ENCODE measurements around the gene FKBP3.
"Not testable (repeated sequence)": the region's sequence is repeated elsewhere in the genome, so short reads cannot be mapped to it uniquely, and the experiment has no call there.

DNA sequence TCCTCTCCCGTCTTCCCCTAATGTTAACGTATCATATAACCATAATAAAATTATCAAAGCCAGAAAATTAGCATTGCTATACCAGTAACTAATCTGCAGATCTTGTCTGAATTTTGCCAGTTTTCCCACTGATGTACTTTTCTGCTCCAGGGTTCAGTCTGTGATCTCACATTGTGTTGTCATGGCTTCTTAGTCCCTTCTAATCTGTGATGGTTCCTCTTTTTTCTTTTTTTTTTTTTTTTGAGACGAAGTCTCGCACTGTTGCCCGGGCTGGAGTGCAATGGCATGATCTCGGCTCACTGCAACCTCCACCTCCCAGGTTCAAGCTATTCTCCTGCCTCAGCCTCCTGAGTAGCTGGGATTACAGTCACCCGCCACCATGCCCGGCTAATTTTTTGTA is 7.8 kb upstream of the FKBP3 start:
- TF ChIP-seq, protein P1, sequence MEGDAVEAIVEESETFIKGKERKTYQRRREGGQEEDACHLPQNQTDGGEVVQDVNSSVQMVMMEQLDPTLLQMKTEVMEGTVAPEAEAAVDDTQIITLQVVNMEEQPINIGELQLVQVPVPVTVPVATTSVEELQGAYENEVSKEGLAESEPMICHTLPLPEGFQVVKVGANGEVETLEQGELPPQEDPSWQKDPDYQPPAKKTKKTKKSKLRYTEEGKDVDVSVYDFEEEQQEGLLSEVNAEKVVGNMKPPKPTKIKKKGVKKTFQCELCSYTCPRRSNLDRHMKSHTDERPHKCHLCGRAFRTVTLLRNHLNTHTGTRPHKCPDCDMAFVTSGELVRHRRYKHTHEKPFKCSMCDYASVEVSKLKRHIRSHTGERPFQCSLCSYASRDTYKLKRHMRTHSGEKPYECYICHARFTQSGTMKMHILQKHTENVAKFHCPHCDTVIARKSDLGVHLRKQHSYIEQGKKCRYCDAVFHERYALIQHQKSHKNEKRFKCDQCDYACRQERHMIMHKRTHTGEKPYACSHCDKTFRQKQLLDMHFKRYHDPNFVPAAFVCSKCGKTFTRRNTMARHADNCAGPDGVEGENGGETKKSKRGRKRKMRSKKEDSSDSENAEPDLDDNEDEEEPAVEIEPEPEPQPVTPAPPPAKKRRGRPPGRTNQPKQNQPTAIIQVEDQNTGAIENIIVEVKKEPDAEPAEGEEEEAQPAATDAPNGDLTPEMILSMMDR (IDR thresholded peaks at IDR 0.05): not testable (repeated sequence)
- TF ChIP-seq POLR2AphosphoS5 (IDR thresholded peaks at IDR 0.05): not testable (repeated sequence)
